Measurements from ENCODE around the gene HBE1. TPM values are rescaled to one million over a fixed set of nuclear protein-coding genes. Genes with fewer than 3 reads are reported as not detected.

The HBE1 gene
- total and polyA plus RNA-seq, 9 of the 15 experiments (the other 6 are each of a cell fraction or from before 2014, with no cell fraction given) = 612 to 10,250 (median 2,181) TPM

GRCh38 chr11:5291207-5291838 is 21.6 kb upstream of the HBE1 start (continued):
- TF ChIP-seq HINFP (tag; conservative IDR thresholded peaks at IDR 0.05; ENCODE audit: low read depth) (no peak), RAD21 (CRISPR knock-in tag; conservative IDR thresholded peaks at IDR 0.05 in 1 of 2, IDR thresholded peaks at IDR 0.05 in 1 of 2) (peak; percentile 95 to 98), GATAD2B (IDR thresholded peaks at IDR 0.05; ENCODE audit: borderline replicate concordance) (no peak), POLR3G (IDR thresholded peaks at IDR 0.05; ENCODE audit: extremely low read depth, insufficient read length, insufficient replicate concordance) (no peak), MYBL2 (IDR thresholded peaks at IDR 0.05; ENCODE audit: low read depth) (no peak), MYBL2 (CRISPR knock-in tag; IDR thresholded peaks at IDR 0.05; ENCODE audit: borderline replicate concordance) (no peak), PHB2 (IDR thresholded peaks at IDR 0.05; ENCODE audit: low read depth) (no peak), KLF13 (tag; IDR thresholded peaks at IDR 0.05; ENCODE audit: borderline replicate concordance, low read depth) (0 out of 2 replicates have a peak, but pooled peaks have one; percentile 39), BCLAF1 (IDR thresholded peaks at IDR 0.05; ENCODE audit: borderline replicate concordance in 1 of 2, control insufficient read depth in 1 of 2, low read depth in 2 of 2, low read length in 1 of 2) (0 out of 4 replicates have a peak, but pooled peaks of 1 of the 2 experiments have one; percentile 21), HNRNPH1 (optimal IDR thresholded peaks at IDR 0.05; ENCODE audit: low read depth, low read length) (no peak), ZNF184 (CRISPR knock-in tag; IDR thresholded peaks at IDR 0.05) (no peak), ZNF717 (CRISPR knock-in tag; IDR thresholded peaks at IDR 0.05) (no peak), ZNF589 (CRISPR knock-in tag; IDR thresholded peaks at IDR 0.05; ENCODE audit: low read depth) (no peak), CREB3L1 (IDR thresholded peaks at IDR 0.05; ENCODE audit: borderline replicate concordance, low read depth) (no peak), MTA2 (IDR thresholded peaks at IDR 0.05; ENCODE audit: low read depth) (no peak), SP1 (CRISPR knock-in tag; IDR thresholded peaks at IDR 0.05) (no peak), FOXM1 (IDR thresholded peaks at IDR 0.05; ENCODE audit: low read depth) (0 out of 2 replicates have a peak, but pooled peaks have one; percentile 41), FOXM1 (CRISPR knock-in tag; IDR thresholded peaks at IDR 0.05; ENCODE audit: low read depth) (no peak)
- TF ChIP-seq, protein P1, sequence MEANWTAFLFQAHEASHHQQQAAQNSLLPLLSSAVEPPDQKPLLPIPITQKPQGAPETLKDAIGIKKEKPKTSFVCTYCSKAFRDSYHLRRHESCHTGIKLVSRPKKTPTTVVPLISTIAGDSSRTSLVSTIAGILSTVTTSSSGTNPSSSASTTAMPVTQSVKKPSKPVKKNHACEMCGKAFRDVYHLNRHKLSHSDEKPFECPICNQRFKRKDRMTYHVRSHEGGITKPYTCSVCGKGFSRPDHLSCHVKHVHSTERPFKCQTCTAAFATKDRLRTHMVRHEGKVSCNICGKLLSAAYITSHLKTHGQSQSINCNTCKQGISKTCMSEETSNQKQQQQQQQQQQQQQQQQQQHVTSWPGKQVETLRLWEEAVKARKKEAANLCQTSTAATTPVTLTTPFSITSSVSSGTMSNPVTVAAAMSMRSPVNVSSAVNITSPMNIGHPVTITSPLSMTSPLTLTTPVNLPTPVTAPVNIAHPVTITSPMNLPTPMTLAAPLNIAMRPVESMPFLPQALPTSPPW (CRISPR knock-in tag; IDR thresholded peaks at IDR 0.05) = peak; percentile 60; the same call in 1 of the 2 replicates

Measured in K562 (cell line).